Measurements from ENCODE around the gene CDH4.

The CDH4 gene

GRCh38 chr20:61662968-61663331 lies 410.9 kb downstream of the CDH4 start:
- no peak for DNase-seq

GRCh38 chr20:61663521-61664425 lies 411.7 kb downstream of the CDH4 start:
- DNase-seq = no peak

- no peak for DNase-seq
These were observed 412.7 kb downstream of the CDH4 start for GRCh38 chr20:61664556-61665320.

GRCh38 chr20:61665528-61666470 lies 413.7 kb downstream of the CDH4 start:
- no peak for DNase-seq

GRCh38 chr20:61666471-61666832 lies 414.4 kb downstream of the CDH4 start:
- no peak for DNase-seq

GRCh38 chr20:61667056-61667792 lies 415.2 kb downstream of the CDH4 start:
- no peak for DNase-seq

- no peak for DNase-seq
These were observed 416.1 kb downstream of the CDH4 start for GRCh38 chr20:61668065-61668650.

GRCh38 chr20:61668771-61669503 lies 416.9 kb downstream of the CDH4 start:
- no peak for DNase-seq

- DNase-seq = no peak
These were observed 418.2 kb downstream of the CDH4 start for GRCh38 chr20:61670274-61670673.

- DNase-seq = no peak
These were observed 419.5 kb downstream of the CDH4 start for GRCh38 chr20:61671559-61671958.

- no peak for DNase-seq
These were observed 421.2 kb downstream of the CDH4 start for GRCh38 chr20:61673152-61673847.

- no peak for DNase-seq
These were observed 422.1 kb downstream of the CDH4 start for GRCh38 chr20:61674121-61674520.

GRCh38 chr20:61674688-61675087 lies 422.6 kb downstream of the CDH4 start:
- DNase-seq = no peak

- DNase-seq = no peak
These were observed 425.9 kb downstream of the CDH4 start for GRCh38 chr20:61677928-61678327.

GRCh38 chr20:61678437-61678836 lies 426.4 kb downstream of the CDH4 start:
- DNase-seq = no peak

- no peak for DNase-seq
These were observed 427.4 kb downstream of the CDH4 start for GRCh38 chr20:61679473-61679872.

- DNase-seq = no peak
These were observed 428.0 kb downstream of the CDH4 start for GRCh38 chr20:61680096-61680495.

- DNase-seq = no peak
These were observed 430.3 kb downstream of the CDH4 start for GRCh38 chr20:61682114-61682995.

- DNase-seq = no peak
These were observed 431.1 kb downstream of the CDH4 start for GRCh38 chr20:61682996-61683681.

All from T-helper 9 cell (primary cell).